Stimulated activated CD4-positive, alpha-beta T cell treated with anti-CD3 and anti-CD28 coated beads, Interleukin-12 subunit alpha, Interleukin-12 subunit beta, amount 100 ng/mL, for 24 hours (primary cell): ENCODE data around the gene KRT37.

Source experiments
- DNase-seq, 2 experiments: peaks; one replicate each; pipeline ENCODE4 v3.0.0-alpha.2; 2020; ENCODE audit warnings: low read depth in 2 of 2

Gene KRT37

DNA sequence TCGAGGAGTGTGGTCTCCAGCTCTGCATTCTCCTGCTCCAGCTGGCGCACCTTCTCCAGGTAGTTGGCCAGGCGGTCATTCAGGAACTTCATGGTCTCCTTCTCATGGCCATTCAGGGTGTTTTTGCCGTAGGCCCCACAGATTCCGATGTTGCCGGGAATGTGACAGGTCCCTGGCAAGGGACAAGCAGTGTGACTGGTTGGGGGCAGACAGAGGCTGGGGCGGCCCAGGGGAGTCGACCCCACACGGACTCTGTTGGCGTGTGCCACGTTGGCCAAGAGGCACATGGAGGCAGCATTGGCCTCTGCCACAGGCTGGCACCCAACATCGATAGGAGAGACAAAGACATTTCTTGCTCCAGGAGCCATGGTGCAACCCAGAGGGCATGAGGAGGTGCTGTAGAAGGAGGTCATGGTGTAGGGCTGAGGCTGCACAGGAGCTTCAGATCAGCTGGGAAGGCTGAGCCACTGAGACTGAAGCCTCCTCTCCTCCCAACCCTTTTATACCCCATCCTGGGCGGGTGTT lies at the start of gene KRT37:
KRT37 (minus strand) TSS at position 475 of the 525 bp plus-strand sequence; CDS start at position 413, 62 bp downstream.
- DNase-seq = no peak

- DNase-seq = no peak
These were observed 44.0 kb upstream of the KRT37 start for GRCh38 chr17:41468346-41468745.

DNA sequence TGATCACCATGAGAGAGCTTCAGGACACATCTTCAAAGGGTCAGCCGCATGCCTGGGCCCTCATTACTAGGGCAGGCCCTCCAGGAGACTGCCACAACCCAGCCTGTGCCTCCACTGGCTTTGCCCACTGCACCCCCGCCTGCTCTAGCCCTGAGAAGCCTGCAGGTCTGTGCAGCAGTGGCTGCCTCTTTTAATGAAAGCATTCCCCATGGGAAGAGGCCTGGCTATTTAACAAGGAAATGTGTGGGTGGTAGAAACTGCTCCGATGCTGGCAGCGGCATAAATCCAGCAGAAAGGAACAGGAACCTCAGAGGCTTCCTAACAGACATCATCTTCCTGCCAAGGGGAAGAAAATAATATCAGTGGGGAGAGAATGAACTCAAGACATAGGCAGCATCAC lies 43.2 kb upstream of the KRT37 start:
- no peak for DNase-seq

DNA sequence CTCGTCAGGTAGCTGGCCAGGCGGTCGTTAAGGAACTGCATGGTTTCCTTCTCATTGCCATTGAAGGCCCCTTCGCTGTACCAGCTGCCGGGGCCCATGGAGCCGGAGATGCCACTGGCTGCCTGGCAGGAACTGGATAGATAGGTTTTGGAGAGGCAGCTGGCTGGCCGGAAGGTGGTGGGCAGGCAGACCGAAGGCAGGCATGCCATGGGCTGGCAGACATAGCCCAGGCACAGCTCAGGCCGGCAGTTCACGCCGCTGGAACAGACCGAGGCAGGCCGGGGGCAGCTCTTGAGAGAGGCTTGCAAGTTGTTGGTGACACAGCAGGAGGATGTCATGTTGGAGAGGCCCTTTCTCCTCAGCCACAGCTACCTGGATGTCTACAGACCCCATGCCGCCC lies 42.6 kb upstream of the KRT37 start, which contains the start of gene KRT32:
KRT32 (minus strand) TSS at position 399 of the 400 bp plus-strand sequence; CDS start at position 338, 61 bp downstream.
- DNase-seq = no peak

DNA sequence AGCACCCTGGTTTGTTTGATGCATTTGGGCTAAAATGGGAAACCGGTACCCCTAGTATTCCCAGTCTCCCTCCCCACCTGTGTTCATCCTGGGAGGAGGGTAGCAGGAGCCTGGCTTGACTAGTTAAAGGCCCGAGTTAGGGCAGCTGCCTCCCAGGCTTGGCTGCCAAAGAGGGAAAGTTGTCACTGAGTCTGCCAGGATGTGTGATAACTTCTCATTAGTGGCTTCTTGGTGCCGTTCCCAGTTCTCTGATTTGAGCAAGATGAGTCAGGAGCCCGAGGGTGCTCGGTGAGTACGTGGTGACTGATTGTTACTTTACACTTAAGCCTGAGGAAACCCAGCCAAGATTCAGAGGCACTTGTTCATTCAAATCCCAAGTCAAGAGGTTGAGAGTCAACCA lies 40.3 kb upstream of the KRT37 start:
- DNase-seq = no peak

- no peak for DNase-seq
These were observed 39.8 kb upstream of the KRT37 start for GRCh38 chr17:41464173-41464572.

DNA sequence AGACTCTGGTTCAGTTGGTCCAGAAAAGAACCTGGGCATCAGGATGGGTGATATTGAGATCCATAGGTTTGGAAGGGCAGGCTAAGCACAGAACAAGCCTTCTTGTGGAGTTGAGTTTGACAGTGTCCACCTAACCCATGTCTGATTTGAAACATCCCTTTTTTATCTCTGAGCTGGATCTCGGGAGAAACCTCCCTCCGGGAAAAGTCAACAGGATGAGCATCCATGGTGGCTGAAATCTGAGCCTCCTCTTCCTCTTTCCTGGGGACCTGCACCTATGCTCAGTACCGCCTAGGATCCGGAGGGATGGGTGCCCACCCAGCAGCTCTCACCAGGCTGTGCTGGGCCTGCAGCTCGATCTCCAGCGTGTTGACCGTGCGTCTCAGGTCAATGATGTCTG lies 39.4 kb upstream of the KRT37 start:
- DNase-seq = no peak

GRCh38 chr17:41462705-41463104 lies 38.3 kb upstream of the KRT37 start:
- DNase-seq = no peak

DNA sequence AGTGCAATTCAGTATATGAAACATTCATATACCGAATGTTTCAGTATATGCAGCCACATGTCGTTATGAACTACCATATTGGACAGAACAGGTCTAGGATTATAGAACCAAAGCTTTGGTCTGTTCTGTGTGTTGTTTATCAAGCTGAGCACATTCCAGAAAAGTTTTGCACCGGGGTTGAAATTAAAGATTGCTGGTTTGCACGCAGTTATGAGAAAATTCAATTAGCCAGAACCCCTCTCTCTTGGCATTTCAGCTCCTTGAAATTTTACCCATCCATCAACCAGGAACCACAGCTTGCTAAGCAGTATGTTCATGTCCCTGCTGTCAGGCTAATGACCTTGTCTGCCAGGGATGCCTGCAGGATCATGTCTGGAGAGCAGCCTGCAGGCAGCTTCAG lies 33.3 kb upstream of the KRT37 start:
- DNase-seq = no peak

GRCh38 chr17:41456204-41456603 lies 31.8 kb upstream of the KRT37 start:
- DNase-seq = no peak

DNA sequence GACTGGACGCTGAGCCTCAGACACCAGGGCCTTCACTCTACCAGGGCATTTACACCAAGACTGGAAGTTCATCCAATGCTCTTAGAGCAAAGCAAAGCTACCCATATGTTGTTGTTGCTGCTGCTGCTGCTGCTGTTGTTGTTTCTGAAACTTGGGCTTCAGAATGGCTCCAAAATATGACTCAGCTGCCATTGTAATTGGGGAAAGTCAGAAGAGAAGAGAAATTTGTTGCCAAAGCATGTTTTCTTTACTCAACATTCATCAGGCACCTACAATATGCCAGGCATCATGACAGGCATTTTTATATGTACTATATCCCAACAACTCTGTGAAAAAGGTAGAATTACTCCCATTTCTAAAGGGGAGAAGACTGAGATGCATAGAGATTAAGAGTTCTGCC lies 30.9 kb upstream of the KRT37 start:
- DNase-seq = no peak

DNA sequence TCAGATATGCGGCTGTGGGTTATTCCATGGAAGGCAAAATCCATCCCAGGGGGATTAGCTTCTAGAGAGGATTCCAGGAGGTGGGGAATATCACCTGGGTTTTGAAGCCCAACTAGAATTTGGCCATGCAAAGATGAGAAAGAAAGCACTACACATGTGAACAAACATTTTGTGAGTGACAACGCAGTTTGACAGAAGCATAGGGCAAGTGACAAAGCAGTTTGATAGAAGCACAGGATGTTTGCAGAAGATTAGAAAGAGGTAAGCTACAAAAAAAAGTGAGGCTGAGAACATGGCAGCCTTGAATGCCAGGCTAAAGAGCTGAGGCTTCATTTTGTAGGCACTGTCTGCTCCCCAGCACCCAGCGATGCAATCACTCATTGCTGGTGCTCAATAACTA lies 28.7 kb upstream of the KRT37 start:
- DNase-seq = no peak

DNA sequence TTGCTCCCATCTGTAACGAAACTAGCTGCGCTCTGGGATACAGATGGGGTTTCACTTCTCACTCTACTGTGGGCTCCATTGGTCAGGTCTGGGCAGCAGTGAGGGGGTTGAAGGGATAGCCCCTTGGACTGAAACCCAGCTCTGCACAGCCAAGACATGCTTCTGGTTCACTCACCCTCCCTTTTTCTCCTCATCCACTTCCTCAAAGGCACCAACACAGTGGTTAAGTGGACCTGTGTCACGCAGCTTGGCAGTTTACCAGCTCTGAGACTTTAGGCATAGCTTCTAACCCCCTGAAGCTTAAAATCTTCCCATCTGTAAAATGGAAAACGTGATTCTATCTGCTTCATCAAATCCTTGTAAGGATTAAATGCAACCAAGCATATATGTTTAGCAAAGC lies 27.9 kb upstream of the KRT37 start:
- no peak for DNase-seq

DNA sequence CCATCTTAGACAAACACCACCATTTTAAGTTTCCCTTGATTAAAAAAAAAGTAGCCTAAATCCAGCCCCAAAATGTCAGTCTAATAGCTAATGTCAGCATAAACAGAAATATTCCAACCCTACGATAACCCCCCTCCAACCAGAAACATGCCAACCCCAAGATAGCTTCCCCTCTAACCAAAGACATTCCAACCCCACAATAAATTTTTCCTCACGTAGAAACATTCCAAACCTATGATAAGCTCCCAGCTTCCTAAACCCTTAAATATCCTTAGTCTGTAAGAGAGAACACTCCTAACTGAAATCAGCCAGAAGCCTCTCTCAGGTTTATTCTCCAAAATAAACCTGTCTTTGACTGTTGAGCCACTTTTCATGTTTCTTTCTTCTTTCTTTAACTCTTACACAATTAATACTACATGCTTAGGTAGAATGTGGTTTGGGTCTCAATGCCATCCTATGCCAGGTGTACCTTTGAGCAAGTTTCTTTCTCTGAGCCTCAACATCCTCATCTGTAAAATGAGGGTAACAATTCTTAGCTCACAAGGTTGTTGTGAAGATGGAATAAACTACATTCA lies 26.9 kb upstream of the KRT37 start:
- no peak for DNase-seq

- no peak for DNase-seq
These were observed 24.6 kb upstream of the KRT37 start for GRCh38 chr17:41449008-41449407.

GRCh38 chr17:41448506-41448905 lies 24.1 kb upstream of the KRT37 start:
- no peak for DNase-seq

- DNase-seq = no peak
These were observed 22.4 kb upstream of the KRT37 start for GRCh38 chr17:41446806-41447205.

DNA sequence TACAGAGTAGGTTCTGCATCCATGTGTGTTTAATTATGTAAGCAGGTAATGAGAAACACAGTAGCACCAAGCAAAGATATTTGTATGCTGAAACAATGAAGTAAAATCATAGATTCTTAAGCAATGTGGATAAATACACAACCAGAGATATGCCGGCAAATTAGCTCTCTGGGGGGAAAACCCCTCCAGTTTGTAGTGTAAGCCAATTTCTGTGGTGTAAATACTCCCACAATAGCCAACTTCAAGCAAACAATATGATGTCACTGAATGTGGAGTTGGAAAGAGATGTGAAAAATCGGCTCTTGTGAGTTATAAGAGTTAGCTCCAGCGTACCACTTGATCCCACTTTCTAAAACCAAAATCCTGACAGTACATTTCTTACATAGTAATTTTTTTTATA lies 20.3 kb upstream of the KRT37 start:
- no peak for DNase-seq

DNA sequence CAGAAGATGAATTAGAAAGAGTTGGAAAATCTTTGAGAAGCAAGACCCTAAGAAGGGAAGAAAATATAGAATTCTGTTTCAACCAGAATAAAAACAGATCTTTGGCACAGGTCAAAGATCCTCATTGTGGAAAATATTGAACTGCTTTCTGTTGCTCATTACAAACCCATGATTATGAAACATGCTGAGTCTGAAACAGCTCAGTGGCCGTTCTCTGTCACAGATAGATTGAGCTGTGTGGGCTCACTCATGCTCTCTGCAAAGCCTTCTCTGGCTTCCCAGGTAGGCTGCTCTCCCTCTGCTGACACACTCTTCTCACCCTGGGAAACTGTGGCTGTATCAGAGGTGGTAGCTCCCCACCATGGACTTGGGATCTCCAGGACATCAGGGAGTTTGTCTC lies 19.8 kb upstream of the KRT37 start:
- no peak for DNase-seq

- no peak for DNase-seq
These were observed 18.4 kb upstream of the KRT37 start for GRCh38 chr17:41442739-41443138.

DNA sequence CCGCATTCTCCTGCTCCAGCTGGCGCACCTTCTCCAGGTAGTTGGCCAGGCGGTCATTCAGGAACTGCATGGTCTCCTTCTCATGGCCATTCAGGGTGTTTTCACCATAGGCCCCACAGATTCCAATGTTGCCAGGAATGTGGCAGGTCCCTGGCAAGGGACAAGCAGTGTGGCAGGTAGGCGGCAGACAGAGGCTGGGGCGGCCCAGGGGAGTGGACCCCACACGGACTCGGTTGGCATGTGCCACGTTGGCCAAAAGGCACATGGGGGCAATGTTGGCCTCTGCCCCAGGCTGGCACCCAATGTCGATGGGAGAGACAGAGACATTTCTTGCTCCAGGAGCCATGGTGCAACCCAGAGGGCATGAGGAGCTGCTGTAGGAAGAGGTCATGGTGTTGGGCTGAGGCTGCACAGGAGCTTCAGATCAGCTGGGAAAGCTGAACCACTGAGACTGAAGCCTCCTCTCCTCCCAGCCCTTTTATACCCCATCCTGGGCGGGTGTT lies 16.2 kb upstream of the KRT37 start, which contains the start of gene KRT38:
KRT38 (minus strand) TSS at position 453 of the 503 bp plus-strand sequence; CDS start at position 391, 62 bp downstream.
- no peak for DNase-seq

- DNase-seq = no peak
These were observed 15.0 kb upstream of the KRT37 start for GRCh38 chr17:41439375-41439774.

DNA sequence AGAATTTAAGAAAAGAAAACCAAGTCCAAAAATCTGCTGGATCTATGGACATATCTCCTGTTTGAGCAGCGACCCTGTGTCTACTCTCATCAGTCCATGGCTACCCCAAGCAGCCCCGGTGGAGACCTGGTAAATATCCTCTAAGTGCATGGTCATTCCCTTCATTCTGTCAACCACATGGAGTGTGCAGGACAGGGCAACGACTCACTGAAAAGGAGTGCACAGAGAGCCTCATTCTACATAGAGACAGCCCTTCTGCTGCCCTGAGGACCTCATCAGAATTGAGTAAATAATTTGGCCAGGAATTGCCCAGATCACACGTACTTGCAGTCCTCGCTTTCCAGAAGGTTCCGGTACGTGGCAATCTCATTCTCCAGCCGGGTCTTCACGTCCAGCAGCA lies 13.4 kb upstream of the KRT37 start:
- no peak for DNase-seq

GRCh38 chr17:41437254-41437653 lies 12.9 kb upstream of the KRT37 start:
- no peak for DNase-seq
